Muscle of leg (tissue), 11 donors: ENCODE data around the gene COL6A3. TPM values are rescaled to one million over a fixed set of nuclear protein-coding genes. Genes with fewer than 3 reads are reported as not detected.

Experiments used
- DNase-seq: peaks from one replicate; pipeline ENCODE4 v3.0.0; 2013
- H3K27ac ChIP-seq: one replicate; pipeline ENCODE4 v1.5.1; 2013; ENCODE audit warnings: mild to moderate bottlenecking, low read length, control low read depth
- H3K27me3 ChIP-seq: one replicate; pipeline ENCODE4 v1.6.1; 2013; ENCODE audit warnings: low read length; ENCODE audit not compliant: control insufficient read depth, insufficient read depth
- H3K36me3 ChIP-seq: one replicate; pipeline ENCODE4 v1.6.1; 2013; ENCODE audit warnings: low read length; ENCODE audit not compliant: control insufficient read depth, insufficient read depth
- H3K4me1 ChIP-seq: one replicate; pipeline ENCODE4 v1.6.1; 2013; ENCODE audit warnings: low read length; ENCODE audit not compliant: control insufficient read depth, insufficient read depth
- H3K4me3 ChIP-seq: one replicate; pipeline ENCODE4 v1.5.1; 2013; ENCODE audit warnings: low read length, control low read depth
- H3K9me3 ChIP-seq: replicated peaks from 2 replicates; pipeline ENCODE4 v1.6.1; 2013; ENCODE audit warnings: low read depth, low read length; ENCODE audit not compliant: control insufficient read depth
- WGBS: methylation state at CpG from one replicate; pipeline ENCODE4 v1.1.5; 2013; ENCODE audit warnings: missing lambda C conversion rate; ENCODE audit not compliant: insufficient coverage; 5-methylcytosine and 5-hydroxymethylcytosine counted together
- polyA plus RNA-seq, 8 donors: library from polyadenylated mRNA; unstranded; fragments of 120-200 nt; gene quantifications; one replicate each; pipeline versions ENCODE4 v1.2.1 to v1.2.3, GENCODE V29; 2013; ENCODE audit warnings: inconsistent platforms in 1 of 8, low replicate concordance in 1 of 8; ENCODE audit not compliant: insufficient read length in 8 of 8, insufficient read depth in 1 of 8
- total RNA-seq: library from RNA; stranded (reverse); fragments of 120-200 nt; gene quantifications from one replicate; pipeline ENCODE4 v1.2.4, GENCODE V29; 2013

Gene COL6A3
- total and polyA plus RNA-seq, 9 donors: 203 to 490 (median 323) TPM

DNA sequence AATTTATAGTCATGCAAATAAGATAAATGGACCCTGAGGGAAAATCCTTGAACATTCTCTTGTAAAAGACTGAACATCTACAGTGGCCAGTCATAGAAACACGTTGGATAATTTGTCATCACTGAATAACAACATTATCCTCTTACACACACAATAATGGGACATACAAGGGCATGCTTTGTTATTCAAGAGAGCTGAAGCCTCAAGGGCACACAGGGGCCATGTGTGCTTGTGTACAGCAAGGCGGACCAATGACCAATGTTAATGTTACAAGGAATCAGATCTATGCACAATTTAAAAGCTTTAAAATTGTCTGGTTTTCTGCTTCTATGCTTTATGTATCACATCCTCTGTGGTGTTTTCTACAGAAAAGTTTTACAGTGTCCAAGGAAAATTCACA lies 23.7 kb downstream of the COL6A3 start:
- H3K4me3 ChIP-seq: no peak overlapping the region
- H3K27me3 ChIP-seq: no peaks in the 10 kb centered on the region
- H3K36me3 ChIP-seq: peaks cover 21% of the 10 kb centered on the region
- DNase-seq: no peak
- WGBS: no CpG with 5 or more reads among the region's 2 CpGs
- H3K4me1 ChIP-seq: no peaks in the 10 kb centered on the region
- no peak overlapping the region for H3K27ac ChIP-seq
- H3K9me3 ChIP-seq: no peaks in the 10 kb centered on the region

GRCh38 chr2:237389831-237390230 lies 24.1 kb downstream of the COL6A3 start:
- no peak overlapping the region for H3K27ac ChIP-seq
- H3K4me1 ChIP-seq: no peaks in the 10 kb centered on the region
- H3K4me3 ChIP-seq: no peak overlapping the region
- WGBS: no CpG with 5 or more reads among the region's 3 CpGs
- H3K27me3 ChIP-seq: no peaks in the 10 kb centered on the region
- H3K36me3 ChIP-seq: peaks cover 20% of the 10 kb centered on the region
- H3K9me3 ChIP-seq: no peaks in the 10 kb centered on the region
- DNase-seq: no peak

DNA sequence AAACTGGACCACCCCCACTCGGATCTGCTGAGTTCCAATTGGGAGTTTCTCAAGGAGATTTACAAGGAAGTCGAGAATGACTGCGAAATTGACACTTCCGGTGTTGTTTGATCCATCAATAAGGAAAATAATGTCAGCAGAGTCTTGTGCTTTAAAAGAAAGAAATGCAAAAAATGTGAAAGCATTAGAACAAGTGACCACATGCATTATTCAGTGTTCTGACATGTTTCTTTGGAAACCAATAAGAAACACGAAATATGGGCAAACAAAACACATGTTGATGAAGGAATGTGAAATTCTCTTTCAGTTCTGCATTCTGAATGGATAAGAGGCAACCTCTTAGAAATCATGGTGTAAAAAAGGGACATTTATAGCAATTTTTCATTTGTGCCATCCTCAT lies 25.9 kb downstream of the COL6A3 start:
- H3K4me1 ChIP-seq: no peaks in the 10 kb centered on the region
- no peaks in the 10 kb centered on the region for H3K9me3 ChIP-seq
- peaks cover 18% of the 10 kb centered on the region for H3K36me3 ChIP-seq
- WGBS: 95% methylated on average over 3 of the region's 5 CpGs
- no peaks in the 10 kb centered on the region for H3K27me3 ChIP-seq
- no peak for DNase-seq
- H3K4me3 ChIP-seq: no peak overlapping the region
- H3K27ac ChIP-seq: no peak overlapping the region

DNA sequence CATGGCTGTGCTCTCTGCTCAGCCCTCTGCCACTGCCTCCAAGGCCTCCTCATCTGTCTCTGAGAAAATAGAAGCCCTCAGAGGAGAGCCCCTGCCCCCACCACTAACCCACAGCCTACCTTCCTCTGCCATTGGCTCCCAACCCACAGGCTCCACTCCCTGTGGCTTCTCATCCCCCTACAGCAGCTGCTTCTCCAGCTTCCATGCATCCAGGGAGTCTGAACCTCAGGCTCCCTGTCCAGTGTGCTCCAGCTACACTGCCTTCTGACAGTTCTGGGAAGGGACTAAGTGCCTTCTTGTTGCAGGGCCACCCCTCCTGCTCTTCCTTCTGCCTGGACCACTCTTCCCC lies 29.3 kb downstream of the COL6A3 start:
- DNase-seq: no peak
- Histone ChIP-seq H3K36me3 (peaks cover 31% of the 10 kb centered on the region), H3K4me3 (no peak overlapping the region), H3K27me3 (no peaks in the 10 kb centered on the region), H3K4me1 (no peaks in the 10 kb centered on the region), H3K9me3 (no peaks in the 10 kb centered on the region), H3K27ac (no peak overlapping the region)

DNA sequence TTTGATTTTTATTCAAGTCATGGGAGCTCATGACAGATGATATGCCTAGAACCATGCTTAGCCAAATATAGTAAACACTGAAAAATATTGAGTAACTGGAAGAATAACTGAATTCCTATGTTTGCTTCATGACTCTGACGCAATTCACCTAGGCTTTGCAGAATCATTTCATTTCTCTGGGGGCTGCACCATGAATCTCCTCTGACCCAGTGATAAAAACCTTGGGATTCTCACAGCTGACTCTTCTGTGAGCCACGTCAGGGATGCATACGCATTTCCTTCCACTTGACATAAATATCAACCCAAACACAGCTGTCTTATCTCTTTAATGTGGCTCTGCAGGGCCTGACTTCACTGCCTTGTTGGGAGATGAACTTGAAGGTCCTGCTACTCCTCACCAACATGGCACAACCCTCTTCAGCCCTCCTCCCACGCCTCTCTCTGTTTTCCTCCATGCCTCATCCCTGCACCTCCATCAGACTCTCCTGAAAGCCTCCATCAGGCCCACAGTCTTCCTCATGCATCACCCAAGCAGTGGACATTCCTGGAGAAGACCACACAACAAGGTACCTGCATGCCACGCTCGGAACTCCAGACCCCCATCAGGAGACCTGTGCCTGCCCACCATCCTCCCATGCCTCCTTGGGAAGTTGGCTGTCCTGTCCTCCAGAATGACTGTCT lies 29.8 kb downstream of the COL6A3 start:
- Histone ChIP-seq H3K4me1 (no peaks in the 10 kb centered on the region), H3K27ac (no peak overlapping the region), H3K36me3 (peaks cover 36% of the 10 kb centered on the region), H3K9me3 (peaks cover 2% of the 10 kb centered on the region), H3K4me3 (no peak overlapping the region), H3K27me3 (no peaks in the 10 kb centered on the region)
- 93% methylated on average over 4 of the region's 6 CpGs for WGBS
- no peak for DNase-seq

DNA sequence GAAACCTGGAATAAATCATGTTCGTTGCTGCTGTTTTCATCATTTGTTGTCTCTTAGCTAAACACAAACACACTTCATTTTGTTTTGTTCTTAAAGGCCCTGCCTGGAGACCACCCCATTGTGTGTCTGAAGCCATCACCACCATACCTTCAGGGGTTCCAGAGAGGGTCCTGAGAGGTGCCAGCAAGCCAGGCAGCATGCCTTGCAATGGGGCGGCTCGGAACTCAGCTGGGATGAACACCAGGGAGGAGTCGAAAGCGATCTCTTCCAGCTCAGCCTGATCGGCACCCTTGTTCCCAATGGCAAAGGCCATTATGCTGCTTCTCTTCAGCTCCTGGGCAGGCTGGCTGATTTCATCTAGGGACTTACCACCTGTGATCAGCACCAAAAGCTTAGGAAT lies 33.2 kb downstream of the COL6A3 start:
- Histone ChIP-seq H3K9me3 (peaks cover 3% of the 10 kb centered on the region), H3K27ac (no peak overlapping the region), H3K4me3 (no peak overlapping the region), H3K4me1 (no peaks in the 10 kb centered on the region), H3K27me3 (no peaks in the 10 kb centered on the region), H3K36me3 (peaks cover 41% of the 10 kb centered on the region)
- WGBS: 96% methylated on average over 3 of the region's 6 CpGs
- DNase-seq: no peak

GRCh38 chr2:237379636-237380035 lies 34.3 kb downstream of the COL6A3 start:
- Histone ChIP-seq H3K36me3 (peaks cover 48% of the 10 kb centered on the region), H3K27me3 (no peaks in the 10 kb centered on the region), H3K27ac (no peak overlapping the region), H3K4me1 (no peaks in the 10 kb centered on the region), H3K9me3 (peaks cover 3% of the 10 kb centered on the region), H3K4me3 (no peak overlapping the region)
- no CpG with 5 or more reads among the region's 3 CpGs for WGBS
- no peak for DNase-seq

- no peak for DNase-seq
- Histone ChIP-seq H3K27me3 (no peaks in the 10 kb centered on the region), H3K27ac (no peak overlapping the region), H3K9me3 (peaks cover 3% of the 10 kb centered on the region), H3K4me1 (no peaks in the 10 kb centered on the region), H3K4me3 (no peak overlapping the region), H3K36me3 (peaks cover 55% of the 10 kb centered on the region)
- WGBS: 92% methylated on average over 9 of the region's 11 CpGs
Observed at GRCh38 chr2:237378650-237379049, 35.3 kb downstream of the COL6A3 start.

GRCh38 chr2:237374284-237375060 lies 39.5 kb downstream of the COL6A3 start:
- H3K27ac ChIP-seq: no peak overlapping the region

GRCh38 chr2:237371856-237372255 lies 42.1 kb downstream of the COL6A3 start:
- DNase-seq: no peak
- H3K27ac ChIP-seq: no peak overlapping the region
- no peak overlapping the region for H3K4me3 ChIP-seq
- H3K4me1 ChIP-seq: no peaks in the 10 kb centered on the region
- H3K27me3 ChIP-seq: no peaks in the 10 kb centered on the region
- no peaks in the 10 kb centered on the region for H3K9me3 ChIP-seq
- 91% methylated on average over 24 of the region's 24 CpGs for WGBS
- H3K36me3 ChIP-seq: peaks cover 61% of the 10 kb centered on the region

More at GRCh38 chr2:237374284-237375060, 39.5 kb downstream of the COL6A3 start:
- WGBS: 93% methylated on average over 35 of the region's 35 CpGs
- Histone ChIP-seq H3K4me1 (no peaks in the 10 kb centered on the region), H3K36me3 (peaks cover 62% of the 10 kb centered on the region), H3K27me3 (no peaks in the 10 kb centered on the region), H3K4me3 (no peak overlapping the region), H3K9me3 (peaks cover 3% of the 10 kb centered on the region)
- DNase-seq: no peak
